ENCODE measurements around the gene ADGRB2.

GRCh38 chr1:31748365-31748764 is 15.8 kb downstream of the ADGRB2 start:
- TF ChIP-seq, protein P1, sequence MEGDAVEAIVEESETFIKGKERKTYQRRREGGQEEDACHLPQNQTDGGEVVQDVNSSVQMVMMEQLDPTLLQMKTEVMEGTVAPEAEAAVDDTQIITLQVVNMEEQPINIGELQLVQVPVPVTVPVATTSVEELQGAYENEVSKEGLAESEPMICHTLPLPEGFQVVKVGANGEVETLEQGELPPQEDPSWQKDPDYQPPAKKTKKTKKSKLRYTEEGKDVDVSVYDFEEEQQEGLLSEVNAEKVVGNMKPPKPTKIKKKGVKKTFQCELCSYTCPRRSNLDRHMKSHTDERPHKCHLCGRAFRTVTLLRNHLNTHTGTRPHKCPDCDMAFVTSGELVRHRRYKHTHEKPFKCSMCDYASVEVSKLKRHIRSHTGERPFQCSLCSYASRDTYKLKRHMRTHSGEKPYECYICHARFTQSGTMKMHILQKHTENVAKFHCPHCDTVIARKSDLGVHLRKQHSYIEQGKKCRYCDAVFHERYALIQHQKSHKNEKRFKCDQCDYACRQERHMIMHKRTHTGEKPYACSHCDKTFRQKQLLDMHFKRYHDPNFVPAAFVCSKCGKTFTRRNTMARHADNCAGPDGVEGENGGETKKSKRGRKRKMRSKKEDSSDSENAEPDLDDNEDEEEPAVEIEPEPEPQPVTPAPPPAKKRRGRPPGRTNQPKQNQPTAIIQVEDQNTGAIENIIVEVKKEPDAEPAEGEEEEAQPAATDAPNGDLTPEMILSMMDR (IDR thresholded peaks at IDR 0.05) = no peak
- TF ChIP-seq POLR2A (IDR thresholded peaks at IDR 0.05) = no peak
